MM.1S (cell line): ENCODE data around the gene CERS6.

Source experiments
- CTCF ChIP-seq: fragments of 300-600 bp; sonication (generic); IDR thresholded peaks from 2 replicates; pipeline ENCODE4 v1.5.1; 2016; ENCODE audit warnings: antibody characterized with exemption, low read length, mixed read lengths
- EZH2 ChIP-seq: fragments of 300-600 bp; sonication (generic); optimal IDR thresholded peaks from 2 replicates; pipeline ENCODE3; 2017; ENCODE audit warnings: low read depth, mild to moderate bottlenecking, antibody characterized with exemption, low read length, mixed read lengths
- EZH2phosphoT487 ChIP-seq: fragments of 300-600 bp; sonication (generic); IDR thresholded peaks from 2 replicates; pipeline ENCODE4 v1.6.1; 2018; ENCODE audit warnings: antibody characterized with exemption, low read length

- TF ChIP-seq CTCF, result no peak
- TF ChIP-seq EZH2, result no peak
- TF ChIP-seq EZH2phosphoT487, result no peak
Observed at GRCh38 chr2:168455645-168456520, at the start of gene CERS6.
